SK-N-SH (cell line): ENCODE measurements around the gene ARHGAP15. TPM values are rescaled to one million over a fixed set of nuclear protein-coding genes. Genes with fewer than 3 reads are reported as not detected.

Source experiments
- CTCF ChIA-PET: fragments of 300-600, 350-600 bp; formaldehyde crosslinking; extraction: SDS; loops from one replicate; lab custom pipeline; 2021; lab: Yijun Ruan, JAX
- POLR2A ChIA-PET: fragments of 350-600 bp; sonication (Branson Sonifier 250); formaldehyde crosslinking; extraction: SDS; loops from one replicate; lab custom pipeline; 2020; ENCODE audit warnings: antibody characterized with exemption, inconsistent platforms; lab: Yijun Ruan, JAX
- DNase-seq: peaks from one replicate; pipeline ENCODE4 v3.0.0; 2012
- H2AFZ ChIP-seq: fragments of 200-600 bp; sonication (generic); 2 replicates; pipeline ENCODE4 v1.8.1; 2016; ENCODE audit warnings: antibody characterized with exemption, mild to moderate bottlenecking, low read depth
- H3F3A ChIP-seq: fragments of 200-600 bp; sonication (generic); replicated peaks from 2 replicates; pipeline ENCODE3; 2016; ENCODE audit warnings: antibody characterized with exemption, mild to moderate bottlenecking; ENCODE audit not compliant: insufficient read depth
- H3K27ac ChIP-seq, 2 experiments: fragments of 200-500 bp in 1 of 2; fragments of 200-600 bp in 1 of 2; sonication (Bioruptor generic) in 1 of 2; sonication (generic), shearing (Covaris generic) in 1 of 2; 2 replicates each; pipeline versions ENCODE4 v1.5.1 to v1.6.1; 2014 to 2016; ENCODE audit warnings: low read depth in 2 of 2, inconsistent platforms in 1 of 2, low read length in 1 of 2, mild to moderate bottlenecking in 1 of 2, mixed read lengths in 1 of 2
- H3K27me3 ChIP-seq: fragments of 200-600 bp; sonication (generic), shearing (Covaris generic); 2 replicates; pipeline ENCODE4 v1.6.1; 2016; ENCODE audit warnings: mixed run types; ENCODE audit not compliant: insufficient read depth
- H3K36me3 ChIP-seq, 2 experiments: fragments of 200-500 bp in 1 of 2; fragments of 200-600 bp in 1 of 2; sonication (Bioruptor generic) in 1 of 2; sonication (generic) in 1 of 2; replicated peaks in 1 of 2; 2 replicates each; pipeline versions ENCODE3 to v1.5.1; 2014 to 2016; ENCODE audit warnings: low read length in 1 of 2, mild to moderate bottlenecking in 1 of 2; ENCODE audit not compliant: insufficient read depth in 2 of 2, control insufficient read depth in 1 of 2
- H3K4me1 ChIP-seq, 2 experiments: fragments of 200-500 bp in 1 of 2; fragments of 200-600 bp in 1 of 2; sonication (Bioruptor generic) in 1 of 2; sonication (generic), shearing (Covaris generic) in 1 of 2; 2 replicates each; pipeline versions ENCODE4 v1.5.1 to v1.6.1; 2014 to 2016; ENCODE audit warnings: low read depth in 1 of 2, low read length in 1 of 2, mixed run types in 1 of 2; ENCODE audit not compliant: insufficient read depth in 2 of 2, control insufficient read depth in 1 of 2
- H3K4me2 ChIP-seq: fragments of 200-600 bp; sonication (generic), shearing (Covaris generic); 2 replicates; pipeline ENCODE4 v1.6.1; 2017; ENCODE audit warnings: mixed run types
- H3K4me3 ChIP-seq, 2 experiments: fragments of 200-500 bp in 1 of 2; fragments of 200-600 bp in 1 of 2; sonication (Bioruptor generic) in 1 of 2; sonication (generic), shearing (Covaris generic) in 1 of 2; 2 replicates each; pipeline versions ENCODE4 v1.5.1 to v1.8.1; 2014 to 2016; ENCODE audit warnings: low read depth in 2 of 2, inconsistent platforms in 1 of 2, low read length in 1 of 2, mild to moderate bottlenecking in 1 of 2, mixed read lengths in 1 of 2, moderate library complexity in 1 of 2
- H3K79me2 ChIP-seq: fragments of 200-600 bp; sonication (generic); 2 replicates; pipeline ENCODE4 v1.8.1; 2017; ENCODE audit warnings: mild to moderate bottlenecking; ENCODE audit not compliant: insufficient read depth
- H3K9ac ChIP-seq: fragments of 200-600 bp; sonication (generic); 2 replicates; pipeline ENCODE4 v1.6.1; 2017; ENCODE audit warnings: mixed run types
- H3K9me2 ChIP-seq: fragments of 200-600 bp; sonication (generic); 2 replicates; pipeline ENCODE4 v1.6.1; 2017; ENCODE audit warnings: mixed run types
- H3K9me3 ChIP-seq: fragments of 200-600 bp; sonication (generic); 2 replicates; pipeline ENCODE4 v1.6.1; 2017; ENCODE audit warnings: mixed run types, mild to moderate bottlenecking, moderate library complexity
- H4K20me1 ChIP-seq: fragments of 200-600 bp; sonication (generic); 2 replicates; pipeline ENCODE4 v1.6.1; 2017; ENCODE audit warnings: mild to moderate bottlenecking, mixed run types; ENCODE audit not compliant: insufficient read depth
- ELF1 ChIP-seq: IDR thresholded peaks from 2 replicates; pipeline ENCODE4 v1.4.0; 2012
- FOSL2 ChIP-seq: IDR thresholded peaks from 2 replicates; pipeline ENCODE4 v1.4.0; 2012; ENCODE audit warnings: low read depth, mild to moderate bottlenecking, moderate library complexity, borderline replicate concordance
- FOXJ3 ChIP-seq: sonication (generic); formaldehyde crosslinking; IDR thresholded peaks from 2 replicates; pipeline ENCODE4 v1.5.1; 2020; ENCODE audit warnings: mild to moderate bottlenecking, missing genetic modification reagents
- FOXM1 ChIP-seq: IDR thresholded peaks from 2 replicates; pipeline ENCODE4 v1.4.0; 2012; ENCODE audit warnings: low read depth, mild to moderate bottlenecking
- GABPA ChIP-seq: IDR thresholded peaks from 2 replicates; pipeline ENCODE4 v1.4.0; 2012; ENCODE audit warnings: low read depth, mild to moderate bottlenecking
- JUND ChIP-seq: IDR thresholded peaks from 2 replicates; pipeline ENCODE4 v1.4.0; 2012
- MXI1 ChIP-seq: IDR thresholded peaks from 2 replicates; pipeline ENCODE4 v1.6.1; 2012; ENCODE audit warnings: mild to moderate bottlenecking, low read depth, low read length, improper control_type of control experiment
- NRF1 ChIP-seq: IDR thresholded peaks from 2 replicates; pipeline ENCODE4 v1.6.1; 2012; ENCODE audit warnings: low read depth, mild to moderate bottlenecking, low read length
- RCOR1 ChIP-seq: fragments of 150-350 bp; IDR thresholded peaks from 2 replicates; pipeline ENCODE4 v1.6.1; 2017; ENCODE audit warnings: antibody characterized with exemption, low read length
- REST ChIP-seq: IDR thresholded peaks from 2 replicates; pipeline ENCODE4 v1.6.1; 2012; ENCODE audit warnings: mild to moderate bottlenecking, low read depth, low read length, moderate library complexity
- RFX5 ChIP-seq: IDR thresholded peaks from 2 replicates; pipeline ENCODE4 v1.6.1; 2012; ENCODE audit warnings: mild to moderate bottlenecking, improper control_type of control experiment, low read length
- RXRA ChIP-seq: IDR thresholded peaks from 2 replicates; pipeline ENCODE4 v1.4.0; 2012; ENCODE audit warnings: low read depth, mild to moderate bottlenecking, borderline replicate concordance
- SIN3A ChIP-seq: IDR thresholded peaks from 2 replicates; pipeline ENCODE4 v1.6.1; 2012; ENCODE audit warnings: low read depth, mild to moderate bottlenecking, low read length, moderate library complexity, borderline replicate concordance
- TCF12 ChIP-seq: IDR thresholded peaks from 2 replicates; pipeline ENCODE4 v1.4.0; 2012
- TEAD4 ChIP-seq: IDR thresholded peaks from 2 replicates; pipeline ENCODE4 v1.4.0; 2012; ENCODE audit warnings: mild to moderate bottlenecking, borderline replicate concordance; ENCODE audit not compliant: insufficient read depth
- USF1 ChIP-seq: IDR thresholded peaks from 2 replicates; pipeline ENCODE4 v1.4.0; 2012; ENCODE audit warnings: low read depth, borderline replicate concordance
- USF2 ChIP-seq: fragments of 150-350 bp; IDR thresholded peaks from 2 replicates; pipeline ENCODE4 v1.6.1; 2017; ENCODE audit warnings: antibody characterized with exemption, low read length, low read depth, borderline replicate concordance
- ZBTB33 ChIP-seq: IDR thresholded peaks from 2 replicates; pipeline ENCODE4 v1.4.0; 2012; ENCODE audit warnings: low read depth, borderline replicate concordance
- WGBS: methylation state at CpG from one replicate; pipeline ENCODE4 v1.1.6; 2017; ENCODE audit warnings: low lambda C conversion rate; 5-methylcytosine and 5-hydroxymethylcytosine counted together
- polyA plus RNA-seq, 3 experiments: library from polyadenylated mRNA; depleted of rRNA; stranded (reverse); fragments of >200 nt; gene quantifications; 2 replicates each; pipeline ENCODE4 v1.2.3, GENCODE V29; 2012

Gene ARHGAP15
- polyA plus RNA-seq, 1 of the 3 experiments (the other 2 are of a cell fraction) = not detected

GRCh38 chr2:143652692-143653091 is 523.5 kb downstream of the ARHGAP15 start (continued):
- no peak for TF ChIP-seq USF1
- no peak for TF ChIP-seq SIN3A
- TF ChIP-seq GABPA = no peak
- no peak for TF ChIP-seq NRF1
- TF ChIP-seq RCOR1 = no peak
- no peak for TF ChIP-seq TCF12
- no peak for TF ChIP-seq ZBTB33
- no peak for TF ChIP-seq FOXM1

- DNase-seq = no peak
- no peaks in the 10 kb centered on the region for H4K20me1 ChIP-seq
- no peak overlapping the region for H2AFZ ChIP-seq
- H3K9me2 ChIP-seq = peaks cover 2% of the 10 kb centered on the region; the same call in 1 of the 2 replicates
- POLR2A ChIA-PET = interaction anchor here (0.6 kb wide), 1 partner anchor 541 kb away, joined by 3 read pairs; no protein-coding TSS in a partner anchor
- TF ChIP-seq RXRA (no peak), TEAD4 (no peak), JUND (no peak), RCOR1 (no peak), ELF1 (no peak)
- H3K27ac ChIP-seq = no peak overlapping the region
- no peaks in the 10 kb centered on the region for H3K79me2 ChIP-seq
- no peaks in the 10 kb centered on the region for H3K9me3 ChIP-seq
- H3K4me1 ChIP-seq = no peaks in the 10 kb centered on the region
- H3K9ac ChIP-seq = no peak overlapping the region
- H3K36me3 ChIP-seq = no peaks in the 10 kb centered on the region
- H3K27me3 ChIP-seq = no peaks in the 10 kb centered on the region
- WGBS = 86% methylated on average over 2 of the region's 2 CpGs
- CTCF ChIA-PET = no interaction called here
- H3K4me3 ChIP-seq = no peak overlapping the region
- H3K4me2 ChIP-seq = no peak overlapping the region
- no peaks in the 10 kb centered on the region for H3F3A ChIP-seq
Observed at GRCh38 chr2:143668234-143668633, 539.0 kb downstream of the ARHGAP15 start.

GRCh38 chr2:143674051-143674450 is 544.8 kb downstream of the ARHGAP15 start:
- no peaks in the 10 kb centered on the region for H3K27me3 ChIP-seq
- no peak overlapping the region for H3K4me2 ChIP-seq
- no peak overlapping the region for H3K9ac ChIP-seq
- peaks cover 2% of the 10 kb centered on the region; the same call in 1 of the 2 replicates for H3K9me2 ChIP-seq
- H3K36me3 ChIP-seq = no peaks in the 10 kb centered on the region
- DNase-seq = no peak
- H3K79me2 ChIP-seq = no peaks in the 10 kb centered on the region
- H3K4me1 ChIP-seq = no peaks in the 10 kb centered on the region
- H3F3A ChIP-seq = no peaks in the 10 kb centered on the region
- H3K9me3 ChIP-seq = no peaks in the 10 kb centered on the region
- WGBS = 71% methylated on average over 2 of the region's 2 CpGs
- H2AFZ ChIP-seq = no peak overlapping the region
- no peak overlapping the region for H3K27ac ChIP-seq
- no peak overlapping the region for H3K4me3 ChIP-seq
- no peaks in the 10 kb centered on the region for H4K20me1 ChIP-seq
- ChIA-PET CTCF (no interaction called here), POLR2A (no interaction called here)
- TF ChIP-seq FOXJ3 = no peak
- no peak for TF ChIP-seq USF2
- TF ChIP-seq FOSL2 = no peak
- no peak for TF ChIP-seq MXI1
- TF ChIP-seq JUND = no peak
- no peak for TF ChIP-seq REST
- no peak for TF ChIP-seq RFX5
- no peak for TF ChIP-seq NRF1
